ENCODE data around the gene ARHGAP27. TPM values are rescaled to one million over a fixed set of nuclear protein-coding genes. Genes with fewer than 3 reads are reported as not detected.

ARHGAP27 gene
- polyA plus RNA-seq, 2 donors, result 100.0 to 211 TPM

DNA sequence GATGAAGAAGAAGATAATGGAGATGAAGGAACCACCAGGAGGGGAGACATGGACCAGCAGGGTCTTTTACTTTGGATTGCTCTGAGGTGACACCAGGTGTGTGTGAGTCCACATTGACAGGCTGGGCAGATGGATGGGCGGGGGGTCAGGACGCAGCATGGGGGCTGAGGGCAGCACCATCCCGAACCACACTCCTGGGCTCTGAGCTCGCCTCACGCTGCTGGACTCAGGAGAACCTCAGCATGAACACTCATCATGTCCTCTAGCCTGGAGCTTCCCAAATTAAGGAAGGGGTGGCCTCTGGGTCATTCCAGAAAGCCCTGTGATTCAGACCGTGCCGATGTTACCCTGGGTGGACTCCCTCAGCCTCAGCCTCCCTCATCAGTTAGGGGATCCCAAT is 65.5 kb downstream of the ARHGAP27 start:
- Histone ChIP-seq H3K36me3 (ENCODE audit: control insufficient read depth in 2 of 2, insufficient read depth in 2 of 2, low read length in 1 of 2) (no peaks in the 10 kb centered on the region), H3K27ac (ENCODE audit: low read depth in 2 of 2, low read length in 1 of 2) (no peak overlapping the region), H3K9me3 (ENCODE audit: control insufficient read depth in 2 of 2, insufficient read depth in 1 of 2, low read depth in 1 of 2, low read length in 1 of 2) (no peaks in the 10 kb centered on the region), H3K4me3 (ENCODE audit: low read depth in 1 of 2, low read length in 2 of 2) (no peak overlapping the region), H3K4me1 (ENCODE audit: control insufficient read depth in 2 of 2, insufficient read depth in 2 of 2, low read length in 1 of 2) (peaks cover 0 to under 1% of the 10 kb centered on the region in 2 donors), H3K27me3 (ENCODE audit: control insufficient read depth in 1 of 2, insufficient read depth in 2 of 2, low read length in 2 of 2) (no peaks in the 10 kb centered on the region)
- 93 to 100% methylated on average over 7 of the region's 7 CpGs for WGBS, 2 donors

DNA sequence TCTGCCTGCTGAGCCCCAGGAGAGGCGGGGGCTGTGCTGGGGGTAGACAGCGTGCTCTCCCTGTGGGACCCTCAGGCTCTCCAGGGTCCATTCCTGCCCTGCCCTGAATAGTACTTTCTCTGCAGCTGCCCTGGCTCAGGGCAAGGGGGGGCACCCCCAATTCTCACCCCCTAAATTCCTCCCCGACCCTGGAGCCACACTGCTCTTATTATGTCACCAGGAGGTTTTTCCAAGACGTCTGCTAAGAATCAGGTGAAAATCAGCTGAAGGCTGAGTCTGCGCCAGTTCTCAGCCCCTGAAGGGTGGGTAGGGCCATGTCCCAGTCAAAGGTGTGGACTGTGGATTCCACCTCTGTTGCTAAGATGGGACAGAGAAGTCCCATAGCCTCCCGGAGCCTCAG is 66.0 kb downstream of the ARHGAP27 start:
- Histone ChIP-seq H3K27ac (ENCODE audit: low read depth in 2 of 2, low read length in 1 of 2) (no peak overlapping the region), H3K27me3 (ENCODE audit: control insufficient read depth in 1 of 2, insufficient read depth in 2 of 2, low read length in 2 of 2) (no peaks in the 10 kb centered on the region), H3K4me3 (ENCODE audit: low read depth in 1 of 2, low read length in 2 of 2) (no peak overlapping the region), H3K9me3 (ENCODE audit: control insufficient read depth in 2 of 2, insufficient read depth in 1 of 2, low read depth in 1 of 2, low read length in 1 of 2) (no peaks in the 10 kb centered on the region), H3K36me3 (ENCODE audit: control insufficient read depth in 2 of 2, insufficient read depth in 2 of 2, low read length in 1 of 2) (no peaks in the 10 kb centered on the region), H3K4me1 (ENCODE audit: control insufficient read depth in 2 of 2, insufficient read depth in 2 of 2, low read length in 1 of 2) (no peaks in the 10 kb centered on the region)
- 77 to 81% methylated on average over 6 of the region's 6 CpGs for WGBS, 2 donors

DNA sequence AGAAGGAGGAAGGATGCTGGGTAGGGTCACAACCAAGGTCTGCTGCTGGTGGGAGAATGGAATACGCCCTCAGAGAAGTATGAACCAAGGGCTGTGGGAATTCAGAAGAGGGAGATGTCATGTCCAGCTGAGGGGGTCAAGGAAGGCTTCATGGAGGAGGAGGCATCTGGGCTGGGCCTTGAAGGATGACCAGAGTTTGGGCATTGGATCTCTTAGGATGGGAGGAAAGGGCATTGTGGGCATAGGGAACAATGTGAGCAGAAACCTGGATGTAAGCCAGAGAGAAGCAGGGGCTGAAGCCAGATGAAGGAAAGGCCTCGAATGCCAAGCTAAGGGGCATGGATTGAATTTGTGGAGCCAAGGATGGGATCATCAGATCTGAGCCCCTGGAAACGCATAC is 66.6 kb downstream of the ARHGAP27 start:
- H3K4me1 ChIP-seq (ENCODE audit: control insufficient read depth in 2 of 2, insufficient read depth in 2 of 2, low read length in 1 of 2), result no peaks in the 10 kb centered on the region
- WGBS, 2 donors, result 83 to 91% methylated on average over 3 of the region's 3 CpGs
- no peak overlapping the region for H3K4me3 ChIP-seq (ENCODE audit: low read depth in 1 of 2, low read length in 2 of 2)
- no peaks in the 10 kb centered on the region for H3K9me3 ChIP-seq (ENCODE audit: control insufficient read depth in 2 of 2, insufficient read depth in 1 of 2, low read depth in 1 of 2, low read length in 1 of 2)
- no peaks in the 10 kb centered on the region for H3K36me3 ChIP-seq (ENCODE audit: control insufficient read depth in 2 of 2, insufficient read depth in 2 of 2, low read length in 1 of 2)
- no peak overlapping the region for H3K27ac ChIP-seq (ENCODE audit: low read depth in 2 of 2, low read length in 1 of 2)
- no peaks in the 10 kb centered on the region for H3K27me3 ChIP-seq (ENCODE audit: control insufficient read depth in 1 of 2, insufficient read depth in 2 of 2, low read length in 2 of 2)

DNA sequence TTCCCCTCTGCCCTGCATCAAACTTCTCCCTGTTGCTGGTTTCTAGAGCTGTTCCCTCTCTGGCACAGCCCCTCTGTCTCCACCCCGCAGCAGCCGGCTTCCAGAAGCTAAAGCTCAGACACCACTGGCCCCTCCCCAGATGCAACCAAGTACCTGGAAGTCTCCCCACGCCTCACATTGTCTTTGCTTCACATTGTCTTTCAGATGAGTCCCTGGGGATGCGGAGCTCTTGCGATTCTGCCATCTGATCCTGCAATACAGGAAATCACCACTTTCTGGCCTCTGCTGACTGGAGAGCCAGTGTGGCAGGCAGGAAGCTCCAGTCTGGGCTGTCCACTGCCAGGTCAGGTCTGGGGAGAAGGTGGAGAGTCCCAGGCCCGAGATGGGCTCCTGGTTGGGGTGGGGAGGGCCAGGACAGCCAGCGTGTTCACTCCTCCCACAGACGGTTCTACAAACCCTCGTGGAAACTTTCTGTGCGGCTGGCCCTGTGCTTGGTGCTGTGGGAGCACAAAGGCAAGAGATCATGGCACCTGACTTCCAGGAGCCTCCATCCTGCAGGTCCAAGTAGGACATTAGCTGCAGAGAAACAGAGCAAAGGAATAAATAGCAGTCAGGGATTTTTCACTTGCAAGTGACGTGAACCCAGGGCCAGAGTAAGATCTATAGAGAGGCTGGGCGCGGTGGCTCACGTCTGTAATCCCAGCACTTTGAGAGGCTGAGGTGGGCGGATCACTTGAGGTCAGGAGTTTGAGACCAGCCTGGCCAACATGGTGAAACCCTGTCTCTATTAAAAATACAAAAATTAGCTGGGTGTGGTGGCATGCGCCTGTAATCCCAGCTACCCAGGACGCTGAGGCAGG is 67.9 kb downstream of the ARHGAP27 start:
- WGBS, 2 donors, result 69 to 71% methylated on average over 17 of the region's 17 CpGs
- H3K27me3 ChIP-seq (ENCODE audit: control insufficient read depth in 1 of 2, insufficient read depth in 2 of 2, low read length in 2 of 2), result no peaks in the 10 kb centered on the region
- no peaks in the 10 kb centered on the region for H3K9me3 ChIP-seq (ENCODE audit: control insufficient read depth in 2 of 2, insufficient read depth in 1 of 2, low read depth in 1 of 2, low read length in 1 of 2)
- H3K36me3 ChIP-seq (ENCODE audit: control insufficient read depth in 2 of 2, insufficient read depth in 2 of 2, low read length in 1 of 2), result no peaks in the 10 kb centered on the region
- H3K27ac ChIP-seq (ENCODE audit: low read depth in 2 of 2, low read length in 1 of 2), result no peak overlapping the region
- no peak overlapping the region for H3K4me3 ChIP-seq (ENCODE audit: low read depth in 1 of 2, low read length in 2 of 2)
- no peaks in the 10 kb centered on the region for H3K4me1 ChIP-seq (ENCODE audit: control insufficient read depth in 2 of 2, insufficient read depth in 2 of 2, low read length in 1 of 2)

DNA sequence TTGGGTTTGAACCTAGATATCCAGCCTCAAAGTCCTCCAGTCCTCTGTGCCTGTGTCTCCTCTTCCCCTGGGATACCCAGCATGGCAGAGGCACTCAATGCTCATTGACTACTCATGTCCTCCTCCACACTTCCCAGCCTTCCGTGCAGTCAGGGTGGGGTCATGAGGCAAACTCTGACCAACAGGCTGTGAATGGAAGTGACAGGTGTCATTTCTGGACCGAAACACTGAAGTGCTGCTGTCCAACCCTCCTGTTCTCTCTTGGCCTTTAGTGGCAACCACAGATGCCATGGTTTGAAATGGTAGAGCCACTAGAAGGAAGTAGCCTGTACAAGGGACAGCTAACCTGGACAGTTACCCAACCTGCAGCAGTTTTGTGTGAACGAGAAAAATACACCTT is 69.2 kb downstream of the ARHGAP27 start:
- H3K27ac ChIP-seq (ENCODE audit: low read depth in 2 of 2, low read length in 1 of 2), result no peak overlapping the region
- H3K27me3 ChIP-seq (ENCODE audit: control insufficient read depth in 1 of 2, insufficient read depth in 2 of 2, low read length in 2 of 2), result no peaks in the 10 kb centered on the region
- no peaks in the 10 kb centered on the region for H3K36me3 ChIP-seq (ENCODE audit: control insufficient read depth in 2 of 2, insufficient read depth in 2 of 2, low read length in 1 of 2)
- no peaks in the 10 kb centered on the region for H3K9me3 ChIP-seq (ENCODE audit: control insufficient read depth in 2 of 2, insufficient read depth in 1 of 2, low read depth in 1 of 2, low read length in 1 of 2)
- H3K4me3 ChIP-seq (ENCODE audit: low read depth in 1 of 2, low read length in 2 of 2), result no peak overlapping the region
- no peaks in the 10 kb centered on the region for H3K4me1 ChIP-seq (ENCODE audit: control insufficient read depth in 2 of 2, insufficient read depth in 2 of 2, low read length in 1 of 2)
- 85 to 92% methylated on average over 3 of the region's 3 CpGs for WGBS, 2 donors

DNA sequence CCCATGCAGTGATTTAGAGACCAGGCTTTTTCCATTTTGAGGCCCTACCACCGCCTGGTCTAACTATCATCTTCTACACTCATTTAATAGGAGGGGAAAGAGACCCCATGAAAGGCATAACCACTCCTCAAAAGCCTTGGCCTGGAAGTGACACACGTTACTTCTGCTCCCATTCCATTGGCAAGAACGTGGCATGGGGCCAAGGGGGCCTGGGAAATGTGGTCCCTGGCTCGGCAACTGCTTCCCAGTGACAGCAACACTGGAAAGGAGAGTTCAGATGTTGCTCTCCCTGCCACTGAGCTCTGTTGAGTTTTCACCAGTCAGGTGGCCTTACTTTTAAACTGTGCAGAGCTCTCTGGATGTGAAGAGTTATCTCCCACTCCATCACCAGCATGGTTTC is 70.7 kb downstream of the ARHGAP27 start:
- Histone ChIP-seq H3K4me1 (ENCODE audit: control insufficient read depth in 2 of 2, insufficient read depth in 2 of 2, low read length in 1 of 2) (no peaks in the 10 kb centered on the region), H3K36me3 (ENCODE audit: control insufficient read depth in 2 of 2, insufficient read depth in 2 of 2, low read length in 1 of 2) (no peaks in the 10 kb centered on the region), H3K27me3 (ENCODE audit: control insufficient read depth in 1 of 2, insufficient read depth in 2 of 2, low read length in 2 of 2) (no peaks in the 10 kb centered on the region), H3K9me3 (ENCODE audit: control insufficient read depth in 2 of 2, insufficient read depth in 1 of 2, low read depth in 1 of 2, low read length in 1 of 2) (no peaks in the 10 kb centered on the region), H3K4me3 (ENCODE audit: low read depth in 1 of 2, low read length in 2 of 2) (no peak overlapping the region), H3K27ac (ENCODE audit: low read depth in 2 of 2, low read length in 1 of 2) (no peak overlapping the region)
- WGBS, 2 donors, result 83 to 87% methylated on average over 4 of the region's 4 CpGs

DNA sequence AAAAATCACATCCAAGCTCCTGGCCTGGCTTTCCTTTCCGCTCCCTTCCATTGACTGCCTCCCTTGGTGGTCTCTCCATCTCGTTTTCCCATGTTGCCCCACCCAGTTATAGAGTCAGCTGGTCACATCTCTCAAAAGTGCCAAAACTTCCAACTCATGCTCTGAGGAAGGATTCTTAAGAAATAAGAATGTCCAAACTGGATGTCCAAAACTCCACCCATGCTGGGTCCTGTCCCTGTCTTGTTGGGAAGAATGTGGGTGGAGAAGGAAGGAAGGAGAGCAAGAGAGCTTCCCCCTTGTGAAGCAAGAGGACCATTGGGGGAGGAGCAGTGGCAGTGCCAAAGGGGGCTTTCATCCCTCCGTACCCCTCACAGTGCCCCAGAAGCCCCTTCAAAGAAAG is 71.2 kb downstream of the ARHGAP27 start:
- H3K27me3 ChIP-seq (ENCODE audit: control insufficient read depth in 1 of 2, insufficient read depth in 2 of 2, low read length in 2 of 2), result no peaks in the 10 kb centered on the region

DNA sequence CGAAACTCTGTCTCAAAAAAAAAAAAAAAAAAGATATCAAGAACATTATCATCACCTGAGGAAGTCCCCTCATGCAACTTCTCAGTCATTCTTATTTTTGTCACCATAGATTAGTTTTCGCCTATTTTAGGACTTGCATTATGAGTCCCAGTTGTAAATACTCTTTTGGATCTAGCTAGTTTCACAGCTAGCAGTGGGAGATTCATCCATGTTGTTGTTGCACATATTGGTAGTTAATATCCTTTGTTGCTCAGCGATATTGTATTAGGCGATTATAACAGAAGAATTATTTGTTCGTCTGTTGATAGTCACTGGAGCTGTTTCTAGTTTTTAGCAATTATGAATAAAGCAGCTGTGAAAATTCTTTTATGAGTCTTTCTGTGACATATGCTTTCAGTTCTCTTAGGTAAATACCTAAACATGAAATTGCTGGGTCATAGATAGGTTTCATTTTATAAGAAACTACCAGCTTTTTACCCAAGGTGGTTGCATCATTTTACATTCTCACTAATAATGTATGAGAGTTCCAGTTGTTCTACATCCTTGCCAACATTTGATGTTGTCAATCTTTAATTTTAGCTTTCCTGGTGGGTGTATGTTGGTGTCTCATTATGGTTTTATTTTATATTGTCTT is 75.2 kb downstream of the ARHGAP27 start:
- Histone ChIP-seq H3K4me3 (ENCODE audit: low read depth in 1 of 2, low read length in 2 of 2) (no peak overlapping the region), H3K9me3 (ENCODE audit: control insufficient read depth in 2 of 2, insufficient read depth in 1 of 2, low read depth in 1 of 2, low read length in 1 of 2) (no peaks in the 10 kb centered on the region), H3K36me3 (ENCODE audit: control insufficient read depth in 2 of 2, insufficient read depth in 2 of 2, low read length in 1 of 2) (no peaks in the 10 kb centered on the region), H3K27ac (ENCODE audit: low read depth in 2 of 2, low read length in 1 of 2) (no peak overlapping the region), H3K27me3 (ENCODE audit: control insufficient read depth in 1 of 2, insufficient read depth in 2 of 2, low read length in 2 of 2) (no peaks in the 10 kb centered on the region), H3K4me1 (ENCODE audit: control insufficient read depth in 2 of 2, insufficient read depth in 2 of 2, low read length in 1 of 2) (no peaks in the 10 kb centered on the region)
- 91 to 96% methylated on average over 5 of the region's 5 CpGs for WGBS, 2 donors

More for the DNA sequence above, 71.2 kb downstream of the ARHGAP27 start:
- WGBS, 2 donors, result 84 to 86% methylated on average over 3 of the region's 3 CpGs
- Histone ChIP-seq H3K4me3 (ENCODE audit: low read depth in 1 of 2, low read length in 2 of 2) (no peak overlapping the region), H3K9me3 (ENCODE audit: control insufficient read depth in 2 of 2, insufficient read depth in 1 of 2, low read depth in 1 of 2, low read length in 1 of 2) (no peaks in the 10 kb centered on the region), H3K27ac (ENCODE audit: low read depth in 2 of 2, low read length in 1 of 2) (no peak overlapping the region), H3K4me1 (ENCODE audit: control insufficient read depth in 2 of 2, insufficient read depth in 2 of 2, low read length in 1 of 2) (no peaks in the 10 kb centered on the region), H3K36me3 (ENCODE audit: control insufficient read depth in 2 of 2, insufficient read depth in 2 of 2, low read length in 1 of 2) (no peaks in the 10 kb centered on the region)

DNA sequence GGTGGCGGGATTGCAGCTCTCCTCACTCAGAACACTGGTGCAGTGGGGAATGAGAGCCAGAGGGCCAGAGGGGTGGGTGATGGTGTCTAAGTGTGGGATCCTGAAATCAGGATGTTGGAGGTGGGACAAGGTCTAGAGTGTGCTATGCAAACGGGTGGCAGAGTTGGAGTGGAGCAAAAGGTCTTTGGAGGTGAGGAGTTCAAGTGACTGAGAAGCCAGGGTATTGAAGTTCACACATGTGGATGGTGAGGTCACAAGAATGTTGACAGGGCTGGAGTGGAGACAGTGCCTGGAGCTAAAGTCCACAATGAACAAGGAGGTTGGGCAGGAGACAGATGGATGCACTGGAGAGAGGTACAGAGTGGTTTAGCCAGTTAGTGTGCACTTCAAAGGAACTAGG is 77.6 kb downstream of the ARHGAP27 start:
- H3K9me3 ChIP-seq (ENCODE audit: control insufficient read depth in 2 of 2, insufficient read depth in 1 of 2, low read depth in 1 of 2, low read length in 1 of 2), result no peaks in the 10 kb centered on the region
- no peak overlapping the region for H3K4me3 ChIP-seq (ENCODE audit: low read depth in 1 of 2, low read length in 2 of 2)
- 64 to 70% methylated on average over 2 of the region's 2 CpGs for WGBS, 2 donors
- H3K4me1 ChIP-seq (ENCODE audit: control insufficient read depth in 2 of 2, insufficient read depth in 2 of 2, low read length in 1 of 2), result no peaks in the 10 kb centered on the region
- H3K27me3 ChIP-seq (ENCODE audit: control insufficient read depth in 1 of 2, insufficient read depth in 2 of 2, low read length in 2 of 2), result no peaks in the 10 kb centered on the region
- no peaks in the 10 kb centered on the region for H3K36me3 ChIP-seq (ENCODE audit: control insufficient read depth in 2 of 2, insufficient read depth in 2 of 2, low read length in 1 of 2)
- no peak overlapping the region for H3K27ac ChIP-seq (ENCODE audit: low read depth in 2 of 2, low read length in 1 of 2)

DNA sequence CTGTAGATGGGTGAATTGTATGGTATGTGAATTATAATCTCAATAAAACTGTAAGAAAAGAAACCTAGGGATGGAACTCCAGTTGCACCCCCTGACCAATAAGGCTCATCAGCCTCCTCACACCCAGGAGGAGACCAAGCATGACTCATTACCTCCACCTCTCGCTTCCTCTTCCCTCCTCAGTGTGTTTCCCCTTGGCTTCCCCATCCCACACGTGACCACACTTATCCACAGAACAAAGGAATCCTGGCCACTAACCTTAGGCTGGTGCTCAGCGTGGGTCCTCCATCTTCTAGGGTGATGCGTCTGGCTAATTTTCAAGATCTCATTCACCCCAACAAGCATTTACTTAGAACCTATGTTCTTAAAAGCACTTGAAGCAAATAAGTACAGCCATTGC is 79.6 kb downstream of the ARHGAP27 start:
- no peak overlapping the region for H3K27ac ChIP-seq (ENCODE audit: low read depth in 2 of 2, low read length in 1 of 2)
- no peaks in the 10 kb centered on the region for H3K36me3 ChIP-seq (ENCODE audit: control insufficient read depth in 2 of 2, insufficient read depth in 2 of 2, low read length in 1 of 2)
- 70 to 79% methylated on average over 4 of the region's 4 CpGs for WGBS, 2 donors

More for the DNA sequence above, 79.6 kb downstream of the ARHGAP27 start:
- no peak overlapping the region for H3K4me3 ChIP-seq (ENCODE audit: low read depth in 1 of 2, low read length in 2 of 2)
- H3K4me1 ChIP-seq (ENCODE audit: control insufficient read depth in 2 of 2, insufficient read depth in 2 of 2, low read length in 1 of 2), result no peaks in the 10 kb centered on the region
- no peaks in the 10 kb centered on the region for H3K9me3 ChIP-seq (ENCODE audit: control insufficient read depth in 2 of 2, insufficient read depth in 1 of 2, low read depth in 1 of 2, low read length in 1 of 2)
- no peaks in the 10 kb centered on the region for H3K27me3 ChIP-seq (ENCODE audit: control insufficient read depth in 1 of 2, insufficient read depth in 2 of 2, low read length in 2 of 2)

Measured in esophagus (tissue), 2 donors.